Cardiac septum (tissue), 1 donor: ENCODE results near the gene ZSCAN29. TPM values are rescaled to one million over a fixed set of nuclear protein-coding genes. Genes with fewer than 3 reads are reported as not detected.

Source experiments
- DNase-seq: peaks from one replicate; pipeline ENCODE4 v3.0.0-alpha.2; 2020; ENCODE audit warnings: low spot score
- intact Hi-C: fragments of 100-400 bp; cut with DNase I; formaldehyde crosslinking; loops from one replicate; pipeline ENCODE4 v1.14.0; 2022
- total RNA-seq: library from RNA; stranded (reverse); fragmentation: NEBNext Ultra II Directional; extraction: Animal tissue kit (Norgen Biotek cat#: 25700); gene quantifications from one replicate; pipeline ENCODE4 v1.2.1, GENCODE V29; 2021
- donor health status: DM: no; HTN: no; CAD: no.

The ZSCAN29 gene
- total RNA-seq, 1 donor from 2014 or later = 14.0 TPM

DNA sequence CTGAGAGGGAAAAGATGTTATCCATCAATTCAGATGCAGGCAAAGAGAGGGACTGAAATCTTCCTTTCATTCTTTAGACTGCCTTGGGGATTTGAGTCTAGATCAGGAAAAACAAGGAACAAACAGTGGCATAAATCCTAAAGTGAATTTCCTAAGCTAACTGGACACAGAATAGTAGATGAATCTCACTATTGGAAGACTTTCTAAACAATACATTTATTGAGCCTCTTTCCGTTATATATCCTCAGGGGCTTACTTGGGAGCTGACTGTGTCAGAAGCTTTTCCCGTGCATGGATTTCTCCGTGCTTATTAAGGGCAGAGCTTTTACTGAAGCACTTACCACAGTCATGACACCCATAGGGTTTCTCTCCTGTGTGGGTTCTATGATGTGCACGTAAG lies 10.0 kb downstream of the ZSCAN29 start:
- DNase-seq = no peak
- intact Hi-C loops = no loop called here

DNA sequence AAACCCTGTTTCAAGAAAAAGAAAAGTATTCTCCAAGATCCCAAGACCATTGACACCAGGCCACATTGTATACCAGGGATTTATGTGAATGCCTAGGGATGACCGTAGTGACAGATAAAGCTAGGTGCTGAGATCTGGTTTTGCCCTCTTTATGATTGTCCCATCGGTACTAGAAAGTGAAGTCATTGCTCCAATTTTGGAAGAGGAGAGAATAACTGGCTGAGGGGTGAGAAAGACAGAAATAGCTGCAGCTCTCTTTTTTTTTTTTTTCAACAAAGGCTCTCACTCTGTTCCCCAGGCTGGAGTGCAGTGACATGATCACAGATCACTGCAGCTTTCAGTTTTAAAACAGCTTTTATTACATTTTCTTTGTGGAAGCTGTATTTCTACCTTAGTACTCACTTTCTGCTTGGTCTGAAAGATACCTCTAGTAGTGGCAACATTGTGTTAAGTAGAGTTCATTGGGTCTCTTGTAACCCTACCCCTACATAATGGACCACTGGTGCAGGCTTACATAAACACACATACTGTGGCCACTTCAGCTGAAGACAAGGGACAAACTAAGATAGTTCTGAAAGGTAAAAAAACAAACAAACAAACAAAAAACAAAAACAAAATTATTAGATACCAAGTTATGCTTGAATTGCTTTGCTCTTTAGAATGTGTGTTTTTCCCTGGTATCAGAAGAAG lies 18.0 kb downstream of the ZSCAN29 start:
- no peak for DNase-seq
- intact Hi-C loops = no loop called here

DNA sequence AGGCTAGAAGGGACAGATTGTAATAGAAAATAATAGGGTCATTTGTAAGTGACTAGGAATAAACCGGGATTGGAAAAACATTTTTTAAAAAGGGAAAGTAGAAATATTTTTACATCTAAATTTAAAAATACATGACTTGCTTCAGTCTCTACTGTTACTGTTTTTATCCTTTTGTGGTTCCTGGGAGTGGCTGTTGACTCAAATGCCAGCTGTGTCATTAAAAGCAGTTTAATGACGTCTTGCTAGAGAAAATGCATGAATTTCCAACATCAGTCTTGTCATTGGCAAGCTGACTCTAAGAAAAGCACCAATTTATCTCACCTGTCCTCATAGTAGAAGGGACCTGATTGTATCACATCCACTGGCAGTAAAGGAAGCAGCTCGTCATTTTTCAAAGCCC lies 23.7 kb downstream of the ZSCAN29 start:
- intact Hi-C loops = no loop called here
- DNase-seq = no peak

DNA sequence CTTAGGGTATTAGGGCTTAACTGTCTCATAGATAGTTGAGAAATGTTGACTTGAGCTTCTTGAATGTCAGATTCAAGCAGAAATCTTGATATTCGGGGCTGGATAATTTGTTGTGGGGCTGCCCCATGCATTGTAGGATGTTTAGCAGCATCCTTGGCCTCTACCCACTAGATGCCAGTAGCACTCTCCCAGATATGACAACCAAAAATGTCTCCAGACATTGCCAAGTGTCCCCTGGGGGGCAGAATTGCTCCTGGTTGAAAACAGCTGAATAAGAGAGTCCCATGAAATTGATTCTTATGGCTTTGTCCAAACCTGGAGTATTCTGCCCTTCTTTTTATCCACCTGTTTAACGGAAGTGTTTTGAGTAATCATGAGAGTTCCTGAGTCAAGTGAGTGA lies 24.5 kb downstream of the ZSCAN29 start:
- DNase-seq = no peak
- intact Hi-C loops = no loop called here

DNA sequence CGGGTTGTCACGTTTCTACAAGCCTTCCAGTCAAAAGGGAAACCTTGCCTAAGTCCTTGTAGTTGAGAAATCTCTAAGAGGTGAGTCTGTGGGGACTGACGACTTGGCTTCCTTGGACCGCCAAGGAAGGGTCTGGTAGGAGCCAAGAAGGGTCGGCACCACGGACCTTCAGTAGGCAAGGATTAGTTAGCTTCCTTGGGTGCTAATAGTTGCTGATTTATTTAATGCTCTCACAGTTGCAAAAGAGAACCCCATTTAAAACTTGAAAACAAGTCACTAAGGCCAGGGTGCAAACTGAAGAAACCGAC lies 40.1 kb downstream of the ZSCAN29 start:
- intact Hi-C loops = loop anchor here (5.0 kb wide), 1 partner anchor 42 kb away; the partner anchor contains the start of genes TUBGCP4 and ZSCAN29
- no peak for DNase-seq

DNA sequence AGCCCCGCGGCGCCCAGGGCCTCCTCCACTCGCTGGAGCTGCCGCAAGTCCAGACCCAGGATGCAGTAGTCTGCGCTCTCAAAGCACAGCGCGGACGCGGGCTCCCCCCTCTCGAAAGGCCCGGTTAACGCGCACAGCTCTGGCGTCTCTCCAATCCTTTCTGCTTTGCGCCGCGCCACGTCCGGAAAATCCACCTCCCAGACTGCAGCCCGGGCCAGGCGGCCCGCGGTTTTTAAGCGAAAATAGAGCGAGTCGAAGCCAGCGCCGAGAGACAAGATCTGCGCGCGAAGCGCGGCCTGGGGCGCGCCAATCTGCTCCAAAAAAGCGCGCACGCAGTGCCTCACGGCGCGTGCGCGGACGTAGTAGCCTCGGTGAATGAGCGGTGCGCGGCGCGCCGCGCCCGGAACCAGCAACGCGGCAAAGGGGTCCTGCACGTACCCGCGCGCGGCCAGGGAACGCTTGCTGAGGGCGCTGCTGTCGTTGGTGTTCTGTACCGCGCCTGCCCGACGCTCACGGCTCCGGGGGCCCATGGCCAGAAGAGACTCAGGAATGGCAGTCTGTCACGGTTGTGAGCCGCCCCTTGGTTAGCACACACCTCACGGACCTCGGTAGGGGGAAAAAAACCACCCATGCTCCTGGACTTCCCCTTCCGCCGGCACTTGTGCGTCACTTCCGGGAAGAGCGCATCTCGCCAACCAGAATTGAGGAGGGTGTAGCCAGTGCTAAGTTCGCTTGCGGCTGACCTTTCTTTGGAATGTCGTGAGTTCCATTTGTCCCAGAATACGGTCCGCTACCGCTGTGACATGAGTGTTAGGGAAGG lies 40.7 kb downstream of the ZSCAN29 start, which contains the start of gene LCMT2:
LCMT2 (minus strand) TSS at position 614 of the 820 bp plus-strand sequence; CDS start at position 530, 84 bp downstream.
- intact Hi-C loops = loop anchor here (5.0 kb wide), 1 partner anchor 42 kb away; the partner anchor contains the start of genes TUBGCP4 and ZSCAN29
- peak; percentile 96 for DNase-seq

DNA sequence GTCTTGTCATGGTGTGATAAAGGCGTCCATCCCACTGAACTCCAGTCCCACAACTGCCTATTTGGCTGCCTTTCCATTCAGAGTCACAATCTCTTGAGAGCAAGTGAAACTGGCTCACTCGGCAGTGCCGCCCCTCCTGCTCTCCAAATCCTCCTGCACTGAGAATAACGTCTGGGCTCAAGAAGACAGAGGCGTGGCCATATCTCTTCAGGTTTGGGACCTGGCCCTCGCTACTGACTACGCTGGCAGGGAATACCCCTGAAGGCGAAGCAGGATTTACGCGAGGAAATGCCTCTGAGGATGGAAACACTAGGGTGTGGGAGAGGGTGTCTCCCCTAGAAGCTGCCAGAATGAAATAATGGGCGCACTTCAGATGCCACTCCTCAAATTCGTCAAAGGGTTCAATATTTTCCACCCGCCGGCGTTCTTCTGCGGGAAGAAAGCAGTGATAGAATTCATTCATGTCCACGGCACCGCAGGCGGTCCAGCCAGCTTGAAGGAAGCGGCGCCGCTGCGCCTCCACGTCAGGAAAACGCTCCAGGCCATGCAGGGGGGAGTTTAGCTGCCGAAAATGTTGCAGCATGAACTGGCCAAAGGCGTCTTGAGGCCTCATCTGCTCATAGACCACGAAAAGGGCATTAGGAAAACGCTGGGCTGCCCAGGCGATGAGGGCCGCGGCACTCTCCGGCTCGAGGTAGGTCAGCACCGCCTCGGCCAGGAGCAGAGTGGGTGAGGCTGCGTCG lies 41.5 kb downstream of the ZSCAN29 start:
- no peak for DNase-seq
- intact Hi-C loops = no loop called here

DNA sequence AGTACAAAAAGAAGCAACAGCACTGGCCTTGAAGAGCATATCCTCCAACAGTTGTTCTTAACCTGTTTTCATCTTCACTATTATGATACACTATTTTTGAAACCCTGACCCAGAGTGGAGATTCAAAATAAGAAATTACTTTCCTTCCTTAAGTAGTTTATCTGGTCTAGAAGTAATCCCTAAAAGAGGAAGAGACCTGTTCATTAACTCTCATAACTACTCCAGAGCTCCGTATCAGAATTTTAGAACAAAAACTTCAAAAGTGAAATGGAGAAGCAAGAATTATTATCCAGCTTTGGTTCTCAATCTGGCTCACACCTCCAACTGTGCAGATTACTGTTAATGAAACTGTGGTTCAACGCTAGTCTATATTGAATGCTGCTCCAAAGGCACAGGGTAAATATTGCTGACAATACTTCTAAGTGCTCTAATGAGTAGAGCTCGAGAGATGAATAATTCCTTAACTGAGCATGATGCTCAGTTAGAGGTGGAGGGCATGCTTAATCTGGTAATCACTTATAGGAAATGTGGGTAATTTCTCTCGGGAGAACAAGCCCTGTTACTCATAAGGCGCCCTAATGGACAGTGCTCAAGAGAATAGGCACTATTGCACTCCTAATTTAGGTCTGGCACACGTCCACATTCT lies 45.7 kb downstream of the ZSCAN29 start:
- intact Hi-C loops = no loop called here
- DNase-seq = no peak

DNA sequence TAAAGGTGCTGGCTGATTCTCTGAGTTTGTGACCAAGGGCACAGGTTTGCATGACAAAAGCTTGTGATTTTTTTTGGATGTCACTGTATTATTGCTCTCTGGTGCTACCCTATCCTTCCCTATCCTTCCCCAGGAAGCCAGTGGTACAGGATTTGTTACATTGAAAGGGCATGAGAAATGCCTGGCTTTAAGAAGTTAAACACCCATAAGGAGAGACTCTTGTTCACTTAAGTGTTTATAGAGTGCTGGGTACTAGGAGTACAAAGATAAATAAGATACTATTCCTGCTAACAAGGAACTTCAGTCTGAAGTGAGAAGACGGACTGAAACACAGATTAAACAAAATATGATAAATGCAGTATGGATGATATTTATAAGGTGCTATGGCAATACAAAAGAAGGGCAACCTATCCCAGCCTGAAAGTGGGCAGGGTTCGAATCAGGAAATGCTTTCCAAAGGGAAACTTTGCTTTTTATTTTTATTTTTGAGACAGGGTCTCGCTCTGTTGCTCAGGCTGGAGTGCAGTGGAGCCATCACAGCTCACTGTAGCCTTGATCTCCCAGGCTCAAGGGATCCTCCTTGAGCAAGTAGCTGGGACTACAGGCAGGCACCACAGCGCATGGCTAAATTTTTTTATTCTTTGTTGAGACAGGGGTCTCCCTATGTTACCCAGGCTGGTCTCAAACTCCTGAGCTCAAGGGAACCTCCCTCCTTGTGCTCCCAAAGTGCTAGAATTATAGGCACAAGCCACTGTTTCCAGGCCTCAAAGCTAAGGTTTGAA lies 51.7 kb downstream of the ZSCAN29 start:
- no peak for DNase-seq
- intact Hi-C loops = no loop called here

DNA sequence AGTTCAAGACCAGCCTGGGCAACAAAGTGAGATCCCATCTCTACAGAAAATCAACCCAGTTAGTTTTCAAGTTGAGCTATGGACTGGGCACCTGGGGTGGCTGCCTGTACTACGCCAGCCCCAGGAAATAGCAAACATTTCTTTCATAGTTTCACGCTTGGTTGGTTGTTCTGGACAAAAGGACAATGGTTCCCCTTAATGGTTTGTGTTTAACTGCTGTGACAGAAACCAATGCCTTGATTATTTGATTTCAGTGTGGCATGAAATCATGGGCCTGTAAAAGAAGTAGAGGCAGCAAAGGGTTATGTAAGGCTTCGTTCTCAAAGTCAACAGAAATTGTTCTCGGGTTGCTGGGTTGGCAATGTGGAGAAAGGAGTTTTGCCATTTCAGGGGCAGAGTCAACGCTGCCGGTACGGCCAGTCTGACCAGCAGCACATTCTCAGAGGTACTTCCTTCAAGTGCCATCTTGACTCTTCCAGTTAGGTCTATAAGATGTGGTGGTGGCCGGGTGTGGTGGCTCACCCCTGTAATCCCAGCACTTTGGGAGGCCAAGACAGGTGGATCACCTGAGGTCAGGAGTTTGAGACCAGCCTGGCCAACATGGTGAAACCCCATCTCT lies 53.2 kb downstream of the ZSCAN29 start:
- DNase-seq = no peak
- intact Hi-C loops = no loop called here

DNA sequence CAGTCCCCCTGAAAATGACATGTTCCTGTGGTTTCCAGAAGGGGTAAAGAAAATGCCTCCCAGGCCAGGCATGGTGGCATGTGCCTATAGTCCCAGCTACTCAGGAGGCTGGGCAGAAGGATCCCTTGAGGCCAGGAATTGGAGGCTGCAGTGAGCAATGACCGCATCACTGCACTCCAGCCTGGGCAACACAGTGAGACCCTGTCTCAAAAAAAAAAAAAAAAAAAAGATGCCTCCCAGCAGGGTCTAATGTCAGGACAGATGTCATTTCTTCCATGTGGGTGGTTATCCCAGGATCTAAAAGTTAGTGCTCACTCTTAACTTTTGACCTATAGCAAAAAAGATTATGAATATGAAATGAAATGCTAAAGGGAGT lies 53.9 kb downstream of the ZSCAN29 start:
- intact Hi-C loops = no loop called here
- DNase-seq = no peak

DNA sequence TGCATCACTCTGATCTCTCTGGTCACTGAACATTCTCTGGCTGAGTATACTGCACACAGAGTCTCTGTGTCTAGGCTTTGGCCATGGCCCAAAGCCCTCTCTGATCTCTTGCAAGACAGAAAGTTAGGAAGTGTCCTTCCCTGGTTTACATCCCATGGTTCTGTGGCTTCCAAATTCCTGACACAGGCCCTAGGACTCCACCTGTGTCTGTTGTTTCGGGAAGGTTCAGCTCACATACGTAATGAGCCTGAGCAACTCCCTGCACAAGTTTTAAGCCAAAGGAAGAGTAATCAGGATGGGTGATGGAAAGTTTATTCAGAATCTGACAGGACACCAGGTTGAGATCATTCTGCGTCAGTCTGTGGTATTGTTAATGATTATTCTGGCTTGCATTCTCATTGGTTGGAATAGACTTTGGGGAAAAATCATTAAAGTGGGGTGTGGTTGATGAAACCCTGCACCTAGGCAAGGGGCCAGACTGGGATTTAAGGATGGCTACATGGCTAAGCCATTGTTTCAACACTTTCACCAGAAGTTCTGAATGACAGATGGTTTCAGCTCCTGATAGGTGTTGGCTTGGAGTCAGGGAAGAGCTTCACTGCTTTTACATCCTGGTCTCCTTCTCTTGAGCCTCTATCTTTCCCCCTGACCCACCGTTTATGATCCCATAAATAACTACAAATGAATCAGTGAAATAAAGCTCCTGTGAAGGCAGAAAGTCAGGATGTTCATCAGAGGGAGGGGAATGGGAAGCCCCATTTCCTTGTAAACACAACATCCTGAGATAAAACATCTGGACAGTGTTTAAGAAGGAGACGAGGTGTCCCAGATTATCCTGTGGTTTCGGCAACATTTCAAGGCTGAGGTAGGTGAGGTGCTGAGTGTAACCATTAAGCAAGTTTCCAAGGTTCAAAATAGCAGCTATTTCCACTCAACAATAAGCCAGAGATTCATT lies 54.5 kb downstream of the ZSCAN29 start:
- intact Hi-C loops = no loop called here
- DNase-seq = no peak

DNA sequence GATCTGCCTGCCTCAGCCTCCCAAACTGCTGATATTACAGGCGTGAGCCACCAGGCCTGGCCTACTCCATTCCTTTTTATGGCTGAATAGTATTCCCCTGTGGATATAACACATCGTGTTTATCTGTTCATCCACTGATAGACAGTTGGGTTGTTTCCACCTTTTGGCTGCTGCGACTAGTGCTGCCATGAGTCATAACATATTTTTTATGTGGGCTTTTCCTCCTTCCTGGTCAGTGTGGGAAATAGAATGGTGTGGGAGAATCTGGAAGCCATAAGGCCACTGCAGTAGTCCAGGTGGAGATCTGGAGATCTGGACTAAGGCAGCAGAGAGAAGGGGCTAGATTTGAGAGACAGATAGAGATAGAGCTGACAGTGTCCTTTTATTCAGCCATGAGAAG lies 56.7 kb downstream of the ZSCAN29 start:
- intact Hi-C loops = no loop called here
- no peak for DNase-seq

DNA sequence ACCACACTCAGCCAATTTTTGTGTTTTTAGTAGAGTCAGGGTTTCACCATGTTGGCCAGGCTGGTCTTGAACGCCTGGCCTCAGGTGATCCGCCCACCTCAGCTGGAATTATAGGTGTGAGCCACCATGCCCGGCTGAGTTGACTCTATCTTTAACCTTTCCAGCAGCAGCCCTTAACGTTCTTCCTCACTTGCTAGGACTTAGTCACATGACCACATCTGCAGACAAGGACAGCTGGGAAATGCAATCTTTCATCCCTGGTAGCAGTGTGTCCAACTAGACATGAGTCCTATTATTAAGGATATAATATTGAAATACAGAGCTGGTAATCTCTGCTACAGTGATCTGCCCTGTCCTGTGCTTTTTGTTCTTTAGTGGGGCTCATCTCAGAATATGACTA lies 58.5 kb downstream of the ZSCAN29 start:
- no peak for DNase-seq
- intact Hi-C loops = no loop called here
